Measurements from ENCODE around the gene ENOX1.
"Not testable (repeated sequence)": the region's sequence is repeated elsewhere in the genome, so short reads cannot be mapped to it uniquely, and the experiment has no call there.

Gene ENOX1

DNA sequence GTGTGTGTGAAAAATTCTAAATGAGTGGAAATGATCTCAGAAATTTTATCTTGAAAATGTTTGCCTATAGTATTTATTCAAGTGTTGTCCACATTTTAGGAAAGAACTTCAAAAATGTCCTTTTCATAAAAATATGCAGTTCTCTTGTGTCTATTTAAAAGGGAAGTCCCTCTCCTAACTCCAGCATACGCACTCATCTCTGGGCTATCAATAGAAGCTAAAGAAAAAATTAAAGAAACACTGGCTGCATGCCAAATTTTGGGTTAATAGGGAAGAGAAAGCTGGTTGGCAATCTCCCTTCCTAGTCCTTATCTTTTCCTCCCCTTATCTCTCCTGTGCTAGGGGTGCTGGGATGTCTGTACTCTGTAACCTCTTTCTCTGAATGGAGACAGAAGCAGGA is 313.3 kb downstream of the ENOX1 start:
- no peak for DNase-seq

DNA sequence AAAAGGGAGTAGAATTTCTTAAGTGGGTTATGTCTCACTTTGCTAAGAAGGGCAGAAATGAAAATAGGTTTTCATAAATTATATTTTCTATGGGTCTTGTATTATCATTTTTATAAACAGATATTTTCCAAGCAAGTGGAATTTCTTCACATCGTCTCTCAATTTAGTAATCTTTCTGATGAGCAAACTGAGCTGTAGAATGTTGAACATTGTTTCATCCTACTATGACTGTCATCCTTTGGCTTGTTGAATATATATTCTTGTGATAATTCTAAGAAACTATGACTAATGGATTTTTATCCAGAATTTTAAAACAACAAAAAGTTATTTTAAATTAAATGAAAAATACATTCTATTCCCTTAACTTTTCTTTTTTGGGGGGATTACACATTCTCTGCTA is 313.8 kb downstream of the ENOX1 start:
- DNase-seq, result no peak

DNA sequence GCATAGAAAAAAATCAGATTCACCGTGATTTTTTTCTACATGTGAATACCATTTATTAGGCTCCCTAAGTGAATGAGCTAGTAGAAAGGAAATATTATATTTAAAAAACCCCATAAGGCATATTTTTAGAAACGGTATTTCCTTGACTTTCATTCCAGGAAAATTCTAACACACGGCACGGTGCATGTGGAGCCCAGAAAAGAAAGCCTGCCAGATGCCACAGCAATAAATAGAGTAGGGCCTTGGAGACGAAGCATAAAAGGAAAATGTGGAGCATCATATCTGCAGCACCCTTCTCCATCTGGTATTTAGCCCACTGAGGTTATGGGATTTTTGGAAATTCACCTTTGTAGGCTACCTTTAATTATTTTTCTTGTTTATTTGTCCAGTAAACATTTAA is 314.4 kb downstream of the ENOX1 start:
- no peak for DNase-seq

DNA sequence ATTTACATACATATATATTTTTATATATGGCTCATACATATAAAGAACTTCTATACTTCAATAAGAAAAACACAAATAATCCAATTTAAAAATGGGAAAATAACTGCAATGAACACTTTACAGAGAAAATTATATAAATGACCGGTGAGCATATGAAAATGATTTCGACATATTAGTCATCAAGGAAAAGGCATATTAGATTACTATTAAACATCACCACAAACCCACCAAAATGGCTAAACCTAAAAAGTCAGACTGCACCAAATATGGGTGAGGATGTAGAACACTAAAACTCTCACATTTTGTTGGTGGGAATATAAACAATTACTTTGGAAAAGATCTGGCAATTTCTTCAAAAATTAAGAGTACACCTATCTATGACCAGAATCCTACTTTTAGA is 316.2 kb downstream of the ENOX1 start:
- DNase-seq, result no peak

DNA sequence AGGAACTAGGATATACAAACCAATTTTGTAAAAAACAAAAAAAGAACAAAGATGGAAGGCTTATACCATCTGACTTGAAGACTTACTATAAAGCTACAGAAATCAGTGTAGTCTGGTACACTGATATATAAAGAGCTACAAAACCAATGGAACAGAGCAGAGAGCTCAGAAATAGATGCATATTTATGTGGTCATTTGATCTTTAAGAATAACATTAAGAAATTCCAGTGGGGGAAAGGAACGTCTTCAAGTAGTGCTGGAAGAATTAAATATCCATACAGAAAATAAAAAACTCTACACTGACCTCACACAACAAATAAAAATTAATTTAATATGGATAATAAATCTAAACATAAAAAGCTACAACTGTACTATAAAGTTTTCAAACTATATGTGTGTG is 317.0 kb downstream of the ENOX1 start:
- DNase-seq, result no peak

DNA sequence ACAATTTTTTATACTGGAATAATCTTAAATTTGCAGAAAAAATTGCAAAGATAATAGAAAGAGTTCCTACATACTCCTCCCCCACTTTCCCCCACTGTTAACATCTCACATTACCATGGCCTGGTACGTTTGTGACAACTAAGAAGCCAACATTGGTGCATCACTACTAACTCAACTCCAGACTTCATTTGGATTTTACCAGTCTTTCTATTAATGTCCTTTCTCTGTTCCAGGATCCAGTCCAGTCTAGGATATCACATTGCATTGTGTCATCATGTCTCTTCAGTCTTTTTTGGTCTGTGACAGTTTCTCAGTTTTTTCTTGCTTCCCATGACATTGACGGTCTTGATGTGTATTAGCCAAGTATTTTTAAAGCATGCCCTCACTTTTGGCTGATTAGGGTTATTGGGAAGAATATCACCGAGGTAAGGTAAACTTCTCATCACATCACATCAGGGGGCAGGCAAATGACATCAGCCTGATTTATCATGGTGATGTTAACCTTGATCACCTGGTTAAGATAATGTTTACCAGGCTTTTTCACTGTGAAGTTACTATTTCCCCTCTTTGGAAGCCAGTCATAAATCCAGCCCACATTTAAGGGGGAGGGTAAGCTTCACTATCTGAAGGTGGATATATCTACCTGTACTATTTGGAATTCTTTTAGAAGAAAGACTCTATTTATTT is 322.1 kb downstream of the ENOX1 start:
- no peak for DNase-seq

DNA sequence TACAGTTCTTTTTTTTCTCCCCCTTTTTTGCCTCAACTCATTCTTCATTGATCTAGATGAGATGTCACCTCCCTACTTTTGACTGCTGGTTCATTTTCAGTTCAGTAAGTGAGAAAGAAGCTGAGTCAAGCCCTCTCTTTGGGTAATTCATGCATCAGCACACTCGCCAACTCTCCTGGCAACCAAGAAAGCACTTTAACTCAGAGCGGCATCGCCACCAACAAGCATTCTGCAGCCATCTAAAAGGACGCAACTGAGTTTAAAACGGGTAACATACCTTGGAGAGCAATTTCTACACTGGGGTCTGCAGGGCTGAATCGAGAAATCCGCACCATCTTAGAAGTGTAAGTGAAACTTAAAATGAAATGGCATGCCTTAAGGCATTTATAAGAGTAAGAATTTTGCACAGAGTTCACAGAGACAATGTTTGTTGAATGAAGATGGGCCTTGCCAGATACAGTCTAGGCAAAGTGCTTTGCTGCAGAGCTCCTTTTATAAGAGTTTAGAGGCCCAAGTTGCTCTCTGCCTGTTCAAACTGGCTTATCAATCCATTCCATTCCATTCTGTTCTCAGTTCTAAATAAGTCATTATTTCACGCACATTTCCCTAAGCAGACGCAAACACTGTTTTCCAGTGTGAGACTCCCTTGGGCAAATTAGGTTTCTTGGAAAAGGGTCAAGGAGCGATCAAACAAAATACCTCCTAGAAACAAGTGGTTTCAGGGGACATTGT is 338.0 kb downstream of the ENOX1 start:
- DNase-seq, result no peak

DNA sequence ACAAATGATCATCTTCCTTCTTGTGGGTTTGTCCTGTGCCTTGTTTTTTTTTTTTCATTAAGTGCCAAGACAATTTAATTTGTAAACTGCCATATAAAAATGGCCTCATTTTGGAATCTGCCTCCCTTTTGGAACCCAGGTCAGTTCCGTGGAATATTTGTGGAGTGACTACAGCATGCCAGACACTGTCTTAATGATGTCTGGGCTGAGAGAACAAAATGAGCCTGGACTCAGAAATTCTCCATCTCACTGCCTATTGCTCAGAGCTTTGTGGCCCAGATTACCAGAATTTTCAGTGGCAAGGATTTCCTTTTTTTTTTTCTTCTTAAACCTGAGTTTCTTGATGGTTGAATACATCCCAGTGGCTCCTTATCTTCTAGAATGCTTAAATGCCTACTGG is 340.6 kb downstream of the ENOX1 start:
- DNase-seq, result no peak

DNA sequence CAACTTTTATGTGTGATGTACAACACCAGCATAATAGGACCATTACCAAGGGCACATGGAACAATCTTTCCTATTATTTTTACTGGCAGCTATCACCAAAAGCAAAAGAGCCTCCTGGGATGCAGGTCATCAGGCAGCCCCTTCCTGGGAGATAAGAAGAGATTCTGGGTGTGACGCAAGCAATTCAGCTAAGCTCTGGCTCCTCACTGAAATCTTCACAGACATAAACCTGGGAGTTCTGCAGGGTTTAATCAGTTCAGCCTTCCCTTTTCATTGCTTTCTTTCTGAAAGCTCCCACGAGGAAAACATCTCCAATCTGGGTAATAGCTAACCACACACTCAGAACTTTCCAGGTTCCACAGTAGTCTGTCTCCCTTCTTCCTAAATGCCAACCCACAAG is 341.1 kb downstream of the ENOX1 start:
- no peak for DNase-seq

DNA sequence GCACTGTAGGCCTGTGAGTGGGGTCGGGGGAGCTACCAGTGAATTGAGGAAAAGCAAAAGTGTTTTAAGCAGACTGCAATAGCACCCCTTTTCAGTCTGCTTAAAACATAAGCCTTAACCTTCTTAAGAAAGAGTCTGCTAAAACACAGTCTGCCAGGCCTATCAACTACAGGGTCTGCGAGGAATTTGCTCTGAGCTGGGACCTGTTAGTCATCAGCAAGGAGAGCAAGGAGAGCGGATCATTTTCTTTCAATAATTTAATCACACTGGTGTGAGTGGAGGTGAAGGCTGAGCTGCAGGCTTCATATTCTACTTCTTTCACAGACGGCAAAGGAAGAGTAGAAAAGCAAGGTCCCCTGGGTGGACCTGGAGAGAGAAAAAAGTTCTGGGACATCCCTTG is 342.7 kb downstream of the ENOX1 start:
- DNase-seq, result no peak

DNA sequence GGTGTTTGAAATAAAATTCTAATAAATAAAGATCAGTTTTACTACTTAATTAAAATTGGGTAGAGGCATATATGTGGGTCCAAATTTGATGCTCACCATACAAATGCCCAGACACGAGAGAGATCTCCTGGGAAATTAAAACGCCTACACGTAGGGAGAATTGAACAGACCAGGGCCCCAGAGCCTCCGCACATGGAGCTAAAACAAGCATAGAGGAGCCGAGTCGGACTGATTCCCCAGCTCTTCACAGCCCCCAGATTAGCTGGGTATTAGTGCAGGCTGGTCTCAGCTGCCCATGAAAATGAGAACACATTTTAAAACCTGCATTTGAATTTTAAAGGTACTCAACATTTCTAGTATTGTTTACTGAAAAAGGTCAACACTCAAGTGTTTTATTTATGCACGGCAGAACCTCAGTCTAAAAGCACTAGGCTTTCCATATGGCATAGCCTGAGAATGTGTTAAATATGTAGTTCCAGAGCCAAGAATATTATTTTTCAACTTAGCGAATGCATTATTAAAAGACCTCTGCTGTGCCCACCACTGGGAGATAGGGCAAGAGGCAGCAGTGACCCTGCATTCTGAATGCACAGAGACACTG is 344.8 kb downstream of the ENOX1 start:
- no peak for DNase-seq

DNA sequence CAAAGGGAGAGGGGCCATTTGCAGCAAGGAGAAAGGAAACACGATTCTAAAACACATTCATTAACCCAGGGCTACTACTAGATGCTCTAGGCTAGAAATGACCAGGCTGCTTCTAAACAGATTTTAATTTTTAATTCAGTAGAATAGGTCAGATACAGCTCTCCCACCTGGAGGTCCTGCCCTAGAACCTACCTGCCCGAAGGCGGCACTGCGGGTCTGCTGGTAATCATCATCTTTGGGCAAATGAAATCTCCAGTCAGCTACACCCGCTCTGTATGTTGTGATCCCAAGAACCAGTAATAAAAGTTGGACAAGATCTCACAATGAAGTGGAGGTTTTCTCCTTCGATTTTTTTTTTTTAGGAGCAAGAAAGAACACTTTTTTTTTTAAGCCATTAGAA is 345.3 kb downstream of the ENOX1 start:
- no peak for DNase-seq

DNA sequence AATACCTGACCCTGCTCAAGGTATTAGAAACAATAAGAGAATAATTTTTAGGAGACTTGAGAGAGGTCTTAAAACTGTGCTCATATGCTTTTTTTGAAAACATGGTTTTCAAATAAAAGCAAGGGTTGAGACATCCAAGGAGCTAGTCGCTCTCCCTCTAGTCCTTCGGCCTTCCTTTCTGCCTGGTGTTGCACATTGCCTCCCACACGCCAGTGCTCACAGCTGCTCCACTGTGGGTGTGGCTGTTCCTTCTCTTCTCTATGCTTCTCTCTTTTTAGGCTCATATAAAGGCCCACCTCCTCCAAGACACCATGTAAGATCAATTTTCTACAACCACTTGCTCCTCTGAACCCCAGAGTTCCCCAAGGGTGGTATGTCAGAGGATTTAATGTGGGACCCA is 352.6 kb downstream of the ENOX1 start:
- no peak for DNase-seq

DNA sequence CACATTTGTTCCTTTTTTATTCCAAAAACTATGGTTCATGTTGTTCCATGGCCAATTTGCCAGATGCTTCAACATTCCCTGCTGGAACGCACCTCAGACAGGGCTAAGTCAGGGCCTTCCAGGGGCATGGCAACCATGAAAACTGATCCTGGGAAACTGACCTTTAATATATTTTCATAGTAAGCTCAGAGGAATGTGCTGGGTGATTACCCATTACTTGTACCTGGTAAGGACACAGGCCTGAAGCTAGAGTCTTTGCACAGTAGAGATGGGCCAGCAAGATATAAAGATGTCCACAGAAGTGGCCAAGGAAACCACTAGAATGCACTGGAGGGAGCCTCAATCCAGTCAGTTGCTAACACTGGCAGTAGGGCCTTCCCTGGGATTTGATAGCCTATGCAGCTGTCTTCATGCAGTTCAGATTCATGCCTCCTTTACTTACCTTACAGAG is 353.1 kb downstream of the ENOX1 start:
- DNase-seq, result no peak

DNA sequence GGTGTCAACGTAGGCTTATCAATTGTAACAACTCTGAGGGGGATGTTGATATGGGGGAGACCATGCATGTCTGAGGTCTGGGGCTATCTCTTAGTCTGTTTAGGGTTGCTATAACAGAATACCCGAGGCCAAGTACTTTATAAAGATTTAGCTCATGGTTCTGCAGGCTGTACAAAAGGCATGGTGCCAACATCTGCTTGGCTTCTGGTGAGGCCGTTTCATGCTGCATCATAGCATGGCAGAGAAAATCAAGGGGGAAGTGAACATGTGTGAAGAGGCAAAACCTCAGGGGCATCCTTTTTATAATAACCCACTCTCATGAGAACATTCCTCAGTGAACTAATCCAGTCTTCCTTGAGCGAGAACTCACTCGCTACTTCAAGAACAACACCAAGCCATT is 353.8 kb downstream of the ENOX1 start:
- DNase-seq, result no peak

DNA sequence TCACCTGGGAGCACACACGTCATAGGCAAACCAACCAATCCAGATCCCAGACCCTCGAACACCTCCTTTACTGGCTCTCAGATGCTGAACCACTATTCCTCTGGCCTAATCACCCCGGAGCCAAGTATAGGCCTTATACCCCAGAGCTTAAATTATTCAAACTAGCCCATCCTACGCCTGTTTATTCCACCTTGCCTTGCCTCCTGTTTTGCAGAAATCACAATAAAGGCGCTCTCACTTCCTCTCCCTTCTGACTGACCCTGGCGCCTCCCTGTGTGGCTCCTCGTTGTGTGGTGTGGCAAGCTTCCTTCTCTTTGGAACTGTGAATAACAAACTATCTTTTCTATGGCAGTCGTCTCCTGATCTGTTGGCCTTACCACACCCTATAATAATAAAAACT is 354.9 kb downstream of the ENOX1 start:
- no peak for DNase-seq

DNA sequence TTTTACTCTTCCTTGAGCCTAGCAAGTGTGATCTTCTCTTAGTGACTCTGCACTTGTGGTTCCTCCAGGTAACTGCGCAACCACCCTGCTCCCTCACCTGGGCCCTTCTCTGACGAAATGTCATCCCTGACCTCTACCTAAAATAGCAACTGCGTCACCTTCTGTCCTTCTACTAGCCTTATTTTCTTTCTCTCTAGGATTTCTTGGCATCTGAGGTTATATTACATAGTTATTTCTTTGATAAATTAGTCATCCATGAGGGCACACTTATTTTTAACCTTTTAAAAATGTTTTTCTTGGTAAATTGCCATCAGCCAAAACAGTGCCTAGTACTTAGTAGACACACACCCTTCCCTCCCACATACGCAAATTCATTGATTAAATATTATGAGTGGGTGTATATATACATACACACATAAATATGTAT is 355.5 kb downstream of the ENOX1 start:
- no peak for DNase-seq

DNA sequence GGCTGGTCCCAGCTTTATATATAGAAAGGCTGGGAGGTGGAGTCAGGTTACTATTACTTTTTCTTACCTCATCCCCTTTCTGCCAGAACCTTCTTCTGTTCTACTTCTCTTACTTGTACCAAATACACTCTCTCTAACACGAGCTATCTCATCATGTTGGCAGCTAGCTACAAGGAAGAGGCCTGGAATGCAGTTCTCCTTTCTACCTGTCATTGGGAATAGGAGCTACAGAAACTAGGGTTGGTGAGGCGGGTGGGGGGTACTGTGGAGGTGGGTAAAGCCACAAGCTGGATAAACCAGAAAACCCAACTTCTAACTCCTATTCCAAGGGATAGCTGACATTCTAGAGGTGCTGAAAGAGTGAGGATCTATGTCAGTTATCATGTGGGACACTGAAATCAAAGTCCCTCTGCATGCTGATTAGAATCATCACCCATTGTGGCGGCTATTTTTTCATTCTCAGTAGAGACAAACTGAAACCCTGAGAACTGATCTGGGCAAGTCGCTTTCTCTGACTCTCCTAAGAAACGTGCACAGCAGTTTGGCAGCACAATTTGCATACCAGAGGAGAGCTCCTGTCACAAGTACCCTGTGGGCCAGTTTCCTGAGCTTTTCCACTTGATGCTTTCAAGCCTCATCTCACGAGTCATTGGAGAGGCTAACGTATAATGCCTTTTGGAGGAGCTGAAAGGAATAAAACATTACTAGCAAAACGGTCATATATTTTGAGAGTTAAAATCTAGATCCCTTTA is 358.1 kb downstream of the ENOX1 start:
- DNase-seq, result no peak

DNA sequence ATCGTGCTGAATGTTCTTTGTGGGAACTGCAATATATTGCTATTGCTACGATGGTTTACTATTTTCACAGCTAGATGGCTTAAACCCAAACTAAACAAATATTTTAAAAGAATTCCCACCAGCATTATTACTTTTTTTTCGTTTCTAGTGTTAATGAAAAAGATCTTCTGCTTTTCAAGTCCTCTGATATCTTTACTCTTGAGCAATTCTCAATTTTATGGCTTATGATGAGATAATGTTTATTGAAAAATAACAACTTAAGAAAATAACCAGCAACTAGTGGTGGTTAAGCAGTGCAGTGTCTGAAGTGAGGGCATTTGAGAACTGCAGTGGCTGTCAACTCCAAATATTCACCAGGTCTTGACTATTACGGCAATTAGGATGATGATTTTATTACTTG is 360.4 kb downstream of the ENOX1 start:
- DNase-seq, result no peak

DNA sequence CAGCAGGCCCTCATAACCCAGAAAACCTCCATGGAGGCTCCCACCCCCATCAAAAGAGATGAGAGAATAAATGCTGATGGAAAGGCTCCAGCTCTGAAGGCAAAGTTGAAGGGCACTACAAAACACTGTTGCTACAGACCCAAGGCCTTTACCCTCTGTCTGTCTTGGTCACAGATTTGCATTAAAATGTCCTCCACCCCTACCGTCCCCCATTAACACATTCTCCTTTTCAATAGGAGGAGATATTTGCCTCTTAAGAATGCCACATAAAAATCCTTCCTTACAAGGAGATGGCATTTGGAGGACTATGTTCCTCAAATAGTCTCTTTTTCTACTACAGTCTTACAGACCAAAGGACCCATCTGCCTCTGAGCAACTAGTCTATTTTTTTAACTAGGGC is 361.5 kb downstream of the ENOX1 start:
- DNase-seq, result no peak

DNA sequence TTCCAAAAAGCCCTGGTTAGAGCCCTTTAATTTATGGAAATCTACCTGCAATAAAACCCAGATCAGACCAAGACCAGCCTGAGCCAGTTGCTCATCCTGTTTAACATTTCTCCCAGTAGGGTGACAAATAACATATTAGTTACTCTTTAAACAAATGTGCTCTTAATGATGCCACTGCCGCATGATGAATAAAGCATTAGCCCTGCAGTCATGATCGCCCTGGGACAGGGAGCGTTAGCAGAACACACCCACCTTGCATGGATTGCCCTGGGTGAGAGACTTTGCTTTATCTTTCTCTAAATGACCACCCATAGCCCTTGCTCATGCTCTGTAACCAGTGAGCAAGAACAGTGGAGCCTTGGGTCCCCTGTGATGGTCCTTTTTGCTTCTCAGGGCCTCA is 362.4 kb downstream of the ENOX1 start:
- no peak for DNase-seq

DNA sequence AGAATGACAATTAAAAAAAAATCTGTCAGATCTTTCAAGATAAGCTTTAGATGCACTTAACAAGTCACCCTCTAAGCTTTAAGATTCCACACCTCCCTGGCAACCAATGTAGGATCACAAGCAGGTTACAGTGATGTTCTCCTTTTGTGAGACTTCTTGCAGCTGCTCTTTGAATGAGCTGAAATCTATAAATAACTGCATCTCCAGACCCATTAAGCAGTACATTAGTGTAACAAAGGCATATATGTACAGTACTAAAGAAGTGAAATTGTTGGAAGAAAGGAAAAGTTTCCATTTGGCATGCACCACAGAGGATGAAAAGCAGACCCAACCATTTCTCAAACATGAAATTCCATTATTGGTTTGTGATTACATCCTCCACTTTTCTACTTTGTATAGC is 364.7 kb downstream of the ENOX1 start:
- no peak for DNase-seq

DNA sequence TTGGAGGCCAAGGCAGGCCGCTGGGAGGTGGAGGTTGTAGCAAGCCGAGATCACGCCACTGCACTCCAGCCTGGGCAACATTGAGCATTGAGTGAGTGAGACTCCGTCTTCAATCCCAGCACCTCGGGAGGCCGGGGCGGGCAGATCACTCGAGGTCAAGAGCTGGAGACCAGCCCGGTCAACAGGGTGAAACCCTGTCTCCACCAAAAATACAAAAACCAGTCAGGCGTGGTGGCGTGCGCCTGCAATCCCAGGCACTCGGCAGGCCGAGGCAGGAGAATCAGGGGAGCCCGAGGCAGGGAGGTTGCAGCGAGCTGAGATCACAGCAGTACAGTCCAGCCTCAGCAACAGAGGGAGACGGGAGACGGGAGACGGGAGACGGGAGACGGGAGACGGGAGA is 369.9 kb downstream of the ENOX1 start:
- DNase-seq, result not testable (repeated sequence)

DNA sequence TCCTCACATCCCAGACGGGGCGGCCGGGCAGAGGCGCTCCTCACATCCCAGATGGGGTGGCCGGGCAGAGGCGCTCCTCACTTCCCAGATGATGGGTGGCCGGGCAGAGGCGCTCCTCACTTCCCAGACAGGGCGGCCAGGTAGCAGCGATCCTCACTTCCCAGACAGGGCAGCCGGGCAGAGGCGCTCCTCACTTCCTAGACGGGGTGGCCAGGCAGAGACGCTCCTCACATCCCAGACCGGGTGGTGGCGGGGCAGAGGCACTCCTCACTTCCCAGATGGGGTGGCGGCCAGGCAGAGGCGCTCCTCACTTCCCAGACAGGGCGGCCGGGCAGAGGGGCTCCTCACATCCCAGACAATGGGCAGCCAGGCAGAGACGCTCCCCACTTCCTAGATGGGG is 370.4 kb downstream of the ENOX1 start:
- not testable (repeated sequence) for DNase-seq

Data from kidney glomerular epithelial cell (primary cell).